H9 (cell line): ENCODE data around the gene CTSW. TPM values are rescaled to one million over a fixed set of nuclear protein-coding genes. Genes with fewer than 3 reads are reported as not detected.

Source experiments
- DNase-seq: peaks from one replicate; pipeline ENCODE4 v3.0.0-alpha.2; 2017
- H2AFZ ChIP-seq: one replicate; pipeline ENCODE4 v1.6.1; 2013; ENCODE audit warnings: mild to moderate bottlenecking, low read length, control low read depth, moderate library complexity
- H2AK5ac ChIP-seq: 2 replicates; pipeline ENCODE4 v1.6.1; 2013; ENCODE audit warnings: low read length, control low read depth, mixed read lengths; ENCODE audit not compliant: insufficient read length
- H2BK120ac ChIP-seq: one replicate; pipeline ENCODE4 v1.6.1; 2013; ENCODE audit warnings: low read depth, mild to moderate bottlenecking, low read length, control low read depth, inconsistent platforms; ENCODE audit not compliant: poor library complexity, severe bottlenecking
- H2BK12ac ChIP-seq: 2 replicates; pipeline ENCODE4 v1.6.1; 2013; ENCODE audit warnings: low read length, control low read depth, mixed read lengths, low read depth; ENCODE audit not compliant: insufficient read length
- H2BK15ac ChIP-seq: 2 replicates; pipeline ENCODE4 v1.6.1; 2013; ENCODE audit warnings: low read depth, low read length, control low read depth
- H2BK20ac ChIP-seq: one replicate; pipeline ENCODE4 v1.6.1; 2013; ENCODE audit warnings: low read depth, mild to moderate bottlenecking, low read length, control low read depth, inconsistent platforms; ENCODE audit not compliant: poor library complexity, severe bottlenecking
- H2BK5ac ChIP-seq: 2 replicates; pipeline ENCODE4 v1.6.1; 2013; ENCODE audit warnings: low read length, control low read depth, mixed read lengths; ENCODE audit not compliant: insufficient read length
- H3K14ac ChIP-seq: 2 replicates; pipeline ENCODE4 v1.6.1; 2013; ENCODE audit warnings: low read length, control low read depth; ENCODE audit not compliant: insufficient read depth
- H3K18ac ChIP-seq: 2 replicates; pipeline ENCODE4 v1.6.1; 2013; ENCODE audit warnings: low read depth, mild to moderate bottlenecking, mixed read lengths, low read length, control low read depth; ENCODE audit not compliant: insufficient read length
- H3K23ac ChIP-seq: 2 replicates; pipeline ENCODE4 v1.6.1; 2013; ENCODE audit warnings: low read length, control low read depth, mixed read lengths, low read depth; ENCODE audit not compliant: insufficient read length
- H3K23me2 ChIP-seq: 2 replicates; pipeline ENCODE4 v1.6.1; 2013; ENCODE audit warnings: low read depth, mild to moderate bottlenecking, mixed read lengths, low read length, control low read depth; ENCODE audit not compliant: insufficient read length, poor library complexity, severe bottlenecking
- H3K27ac ChIP-seq: 2 replicates; pipeline ENCODE4 v1.5.1; 2013; ENCODE audit warnings: low read length, control low read depth, mixed read lengths, low read depth; ENCODE audit not compliant: insufficient read length
- H3K27me3 ChIP-seq: 2 replicates; pipeline ENCODE4 v1.6.1; 2013; ENCODE audit warnings: low read length, control low read depth, inconsistent platforms; ENCODE audit not compliant: insufficient read depth
- H3K4ac ChIP-seq: 2 replicates; pipeline ENCODE4 v1.6.1; 2013; ENCODE audit warnings: low read depth, mild to moderate bottlenecking, control low read depth, inconsistent platforms, low read length, moderate library complexity
- H3K4me1 ChIP-seq: 2 replicates; pipeline ENCODE4 v1.6.1; 2013; ENCODE audit warnings: low read length, control low read depth, inconsistent platforms; ENCODE audit not compliant: insufficient read depth
- H3K4me2 ChIP-seq: 2 replicates; pipeline ENCODE4 v1.6.1; 2013; ENCODE audit warnings: low read length, control low read depth, mixed read lengths; ENCODE audit not compliant: insufficient read length, insufficient read depth
- H3K56ac ChIP-seq: 2 replicates; pipeline ENCODE4 v1.6.1; 2013; ENCODE audit warnings: low read depth, mild to moderate bottlenecking, mixed read lengths, low read length, control low read depth; ENCODE audit not compliant: insufficient read length
- H3K79me1 ChIP-seq: 2 replicates; pipeline ENCODE4 v1.6.1; 2013; ENCODE audit warnings: low read depth, mild to moderate bottlenecking, moderate library complexity, low read length, control low read depth, inconsistent platforms; ENCODE audit not compliant: insufficient read depth, poor library complexity, severe bottlenecking
- H3K79me2 ChIP-seq: 2 replicates; pipeline ENCODE4 v1.6.1; 2013; ENCODE audit warnings: low read length, control low read depth, inconsistent platforms; ENCODE audit not compliant: insufficient read depth
- H3K9ac ChIP-seq: 2 replicates; pipeline ENCODE4 v1.6.1; 2013; ENCODE audit warnings: low read length, control low read depth, mixed read lengths; ENCODE audit not compliant: insufficient read length; ENCODE audit errors: extremely low read depth
- H3K9me3 ChIP-seq: one replicate; pipeline ENCODE4 v1.6.1; 2013; ENCODE audit warnings: low read depth, low read length, inconsistent platforms; ENCODE audit not compliant: control insufficient read depth
- H3T11ph ChIP-seq: one replicate; pipeline ENCODE4 v1.6.1; 2013; ENCODE audit warnings: mild to moderate bottlenecking, low read length, control low read depth, inconsistent platforms
- H4K20me1 ChIP-seq: one replicate; pipeline ENCODE4 v1.6.1; 2013; ENCODE audit not compliant: control insufficient read depth, insufficient read length, insufficient read depth
- H4K5ac ChIP-seq: 2 replicates; pipeline ENCODE4 v1.6.1; 2013; ENCODE audit warnings: low read depth, mild to moderate bottlenecking, mixed read lengths, low read length, control low read depth; ENCODE audit not compliant: insufficient read length
- H4K8ac ChIP-seq: replicated peaks from 2 replicates; pipeline ENCODE4 v1.6.1; 2013; ENCODE audit warnings: low read length, control low read depth, mixed read lengths, low read depth; ENCODE audit not compliant: insufficient read length
- H4K91ac ChIP-seq: 2 replicates; pipeline ENCODE4 v1.6.1; 2013; ENCODE audit warnings: low read depth, mild to moderate bottlenecking, moderate library complexity, mixed read lengths, low read length, control low read depth; ENCODE audit not compliant: insufficient read length
- H3K27ac Mint-ChIP-seq, 3 experiments: 2 replicates in 2 of 3; 3 replicates in 1 of 3; pipeline ENCODE4 v1.8.0; 2020 to 2021; ENCODE audit warnings: mixed read lengths in 3 of 3, mild to moderate bottlenecking in 1 of 3, moderate library complexity in 1 of 3
- H3K27me3 Mint-ChIP-seq: 2 replicates; pipeline ENCODE4 v1.8.0; 2021; ENCODE audit warnings: low read depth, mild to moderate bottlenecking, moderate library complexity, mixed read lengths
- H3K36me3 Mint-ChIP-seq, 3 experiments: 2 replicates in 2 of 3; 3 replicates in 1 of 3; pipeline ENCODE4 v1.8.0; 2020 to 2021; ENCODE audit warnings: low read depth in 3 of 3, mixed read lengths in 3 of 3; ENCODE audit not compliant: insufficient read depth in 1 of 3
- H3K4me1 Mint-ChIP-seq, 2 experiments: 2 replicates each; pipeline ENCODE4 v1.8.0; 2020; ENCODE audit warnings: mixed read lengths in 2 of 2
- H3K4me3 Mint-ChIP-seq, 2 experiments: 2 replicates in 1 of 2; 3 replicates in 1 of 2; pipeline ENCODE4 v1.8.0; 2020 to 2021; ENCODE audit warnings: mild to moderate bottlenecking in 2 of 2, mixed read lengths in 2 of 2, moderate library complexity in 1 of 2
- H3K9me3 Mint-ChIP-seq, 2 experiments: 2 replicates in 1 of 2; 3 replicates in 1 of 2; pipeline ENCODE4 v1.8.0; 2020; ENCODE audit warnings: mild to moderate bottlenecking in 2 of 2, mixed read lengths in 2 of 2, moderate library complexity in 1 of 2
- CTCF ChIP-seq: fragments of 200-600 bp; sonication (generic); conservative IDR thresholded peaks from 3 replicates; pipeline ENCODE4 v1.8.0; 2021; ENCODE audit warnings: antibody characterized with exemption, mild to moderate bottlenecking
- WGBS: extraction: QIAGEN DNeasy Blood & Tissue Kit; methylation state at CpG from one replicate; pipeline ENCODE4 v1.1.7; 2013; ENCODE audit warnings: missing lambda C conversion rate, low lambda C conversion rate, mixed read lengths; ENCODE audit not compliant: insufficient read length; ENCODE audit errors: extremely low coverage; 5-methylcytosine and 5-hydroxymethylcytosine counted together
- total RNA-seq: library from RNA; stranded (reverse); gene quantifications from 2 replicates; pipeline ENCODE4 v1.2.1, GENCODE V29; 2021

The CTSW gene
- total RNA-seq, 1 experiment from 2014 or later, result not detected

GRCh38 chr11:65853246-65853979, 26.2 kb upstream of the CTSW start:
- H3K36me3 Mint-ChIP-seq, result peaks cover 47 to 58% (median 50%) of the 10 kb centered on the region in 3 experiments
- no peak overlapping the region for H2BK20ac ChIP-seq

More at GRCh38 chr11:65853246-65853979, 26.2 kb upstream of the CTSW start:
- H3K9me3 Mint-ChIP-seq, result peaks cover 3 to 7% of the 10 kb centered on the region in 2 experiments; a peak in 2 of 5 replicates
- Histone ChIP-seq H3K18ac (no peak overlapping the region), H3K14ac (no peak overlapping the region), H3K4me2 (no peak overlapping the region), H3K9me3 (no peaks in the 10 kb centered on the region), H2BK12ac (no peak overlapping the region), H3K9ac (no peak overlapping the region), H2BK5ac (no peak overlapping the region), H4K5ac (no peak overlapping the region), H2BK15ac (no peak overlapping the region), H2BK120ac (no peak overlapping the region), H2AFZ (no peak overlapping the region), H3K27ac (no peak overlapping the region), H3T11ph (no peak overlapping the region), H4K20me1 (no peaks in the 10 kb centered on the region), H4K91ac (no peak overlapping the region), H3K4me1 (no peaks in the 10 kb centered on the region), H3K79me1 (peaks cover 3% of the 10 kb centered on the region), H4K8ac (no peak overlapping the region), H3K23ac (no peak overlapping the region), H3K56ac (no peak overlapping the region), H3K4ac (no peak overlapping the region), H3K79me2 (peaks cover 14% of the 10 kb centered on the region; the same call in 1 of the 2 replicates), H3K23me2 (peaks cover 8% of the 10 kb centered on the region), H3K27me3 (no peaks in the 10 kb centered on the region), H2AK5ac (no peak overlapping the region)
- DNase-seq, result peak; percentile 54
- peak overlapping the region in 1 of 2 experiments; percentile 31; a peak in 2 of 5 replicates for H3K4me3 Mint-ChIP-seq
- no CpG with 5 or more reads among the region's 6 CpGs for WGBS
- peak overlapping the region in 2 of 3 experiments; percentile 28 to 71; a peak in 1 of 7 replicates for H3K27ac Mint-ChIP-seq
- peak; percentile 42; the same call in 2 of the 3 replicates for TF ChIP-seq CTCF
- peaks cover 8% of the 10 kb centered on the region for H3K27me3 Mint-ChIP-seq
- H3K4me1 Mint-ChIP-seq, result peaks cover 21 to 25% of the 10 kb centered on the region in 2 experiments
